ENCODE data around the gene AHCYL2. TPM values are rescaled to one million over a fixed set of nuclear protein-coding genes. Genes with fewer than 3 reads are reported as not detected.

Gene AHCYL2
- total RNA-seq, 1 experiment from 2014 or later = 23.2 TPM

- Histone ChIP-seq H3K79me2 (ENCODE audit: insufficient read depth, low read length) (no peaks in the 10 kb centered on the region), H2BK15ac (ENCODE audit: low read depth, low read length) (no peak overlapping the region), H3K18ac (ENCODE audit: insufficient read length, low read depth, low read length) (no peak overlapping the region), H3T11ph (ENCODE audit: low read length) (no peak overlapping the region), H3K27ac (ENCODE audit: insufficient read length, low read depth, low read length) (no peak overlapping the region), H3K4ac (ENCODE audit: low read depth, low read length) (no peak overlapping the region), H4K8ac (replicated peaks; ENCODE audit: insufficient read length, low read depth, low read length) (no peak overlapping the region), H3K9me3 (ENCODE audit: control insufficient read depth, low read depth, low read length) (no peaks in the 10 kb centered on the region), H2BK120ac (ENCODE audit: low read depth, low read length, poor library complexity, severe bottlenecking) (no peak overlapping the region), H2BK20ac (ENCODE audit: low read depth, low read length, poor library complexity, severe bottlenecking) (no peak overlapping the region), H4K5ac (ENCODE audit: insufficient read length, low read depth, low read length) (no peak overlapping the region), H3K4me2 (ENCODE audit: insufficient read depth, insufficient read length, low read length) (no peak overlapping the region), H3K23me2 (ENCODE audit: insufficient read length, low read depth, low read length, poor library complexity, severe bottlenecking) (no peaks in the 10 kb centered on the region), H2AK5ac (ENCODE audit: insufficient read length, low read length) (no peak overlapping the region), H3K79me1 (ENCODE audit: insufficient read depth, low read depth, low read length, poor library complexity, severe bottlenecking) (no peaks in the 10 kb centered on the region), H4K20me1 (ENCODE audit: control insufficient read depth, insufficient read depth, insufficient read length) (no peaks in the 10 kb centered on the region), H4K91ac (ENCODE audit: insufficient read length, low read depth, low read length) (no peak overlapping the region), H3K23ac (ENCODE audit: insufficient read length, low read depth, low read length) (no peak overlapping the region), H3K27me3 (ENCODE audit: insufficient read depth, low read length) (no peaks in the 10 kb centered on the region), H3K56ac (ENCODE audit: insufficient read length, low read depth, low read length) (no peak overlapping the region), H2AFZ (ENCODE audit: low read length) (no peak overlapping the region), H3K9ac (ENCODE audit: extremely low read depth, insufficient read length, low read length) (no peak overlapping the region), H3K14ac (ENCODE audit: insufficient read depth, low read length) (no peak overlapping the region), H2BK5ac (ENCODE audit: insufficient read length, low read length) (no peak overlapping the region), H2BK12ac (ENCODE audit: insufficient read length, low read depth, low read length) (no peak overlapping the region), H3K4me1 (ENCODE audit: insufficient read depth, low read length) (no peaks in the 10 kb centered on the region)
- DNase-seq = no peak
- WGBS (ENCODE audit: extremely low coverage, insufficient read length, low lambda C conversion rate) = no CpG with 5 or more reads among the region's 5 CpGs
- no peak overlapping the region for H3K4me3 Mint-ChIP-seq
- H3K27ac Mint-ChIP-seq = no peak overlapping the region
- H3K27me3 Mint-ChIP-seq (ENCODE audit: low read depth) = no peaks in the 10 kb centered on the region
- peaks cover 3 to 7% of the 10 kb centered on the region in 2 experiments; a peak in 3 of 4 replicates for H3K4me1 Mint-ChIP-seq
- H3K9me3 Mint-ChIP-seq = no peaks in the 10 kb centered on the region
- H3K36me3 Mint-ChIP-seq (ENCODE audit: insufficient read depth in 1 of 3, low read depth in 3 of 3) = no peaks in the 10 kb centered on the region
- TF ChIP-seq CTCF (conservative IDR thresholded peaks at IDR 0.05) = no peak
Observed at GRCh38 chr7:129354428-129355157, 129.8 kb downstream of the AHCYL2 start.

Measured in H9 (cell line).